ENCODE data around the gene USP35. TPM values are rescaled to one million over a fixed set of nuclear protein-coding genes. Genes with fewer than 3 reads are reported as not detected.

The USP35 gene
- total RNA-seq, 4 donors from 2014 or later, result 7.4 to 17.2 (median 10.9) TPM

- Histone ChIP-seq H3K4me1 (no peaks in the 10 kb centered on the region), H3K4me3 (no peak overlapping the region), H3K9me3 (no peaks in the 10 kb centered on the region), H3K27me3 (no peaks in the 10 kb centered on the region), H3K36me3 (peaks cover 0 to 5% (median 2%) of the 10 kb centered on the region in 4 donors), H3K27ac (no peak overlapping the region)
- WGBS, 2 donors (ENCODE audit: low coverage in 1 of 2), result 60 to 87% methylated on average over 1 to 12 of the region's 12 CpGs
- DNase-seq, result no peak
- intact Hi-C loops (cut with DNase I; ENCODE audit: low total_unique reads) (no loop called here), in situ Hi-C loops (cut with MboI; ENCODE audit: low pct_ligation_motif_present in 1 of 4, low pct_unique_long_range_greater_than_20kb in 1 of 4, low sequenced_read_pairs in 3 of 4) (no loop called here)
- no peak for TF ChIP-seq POLR2AphosphoS5 (IDR thresholded peaks at IDR 0.05)
- no peak for TF ChIP-seq EP300 (IDR thresholded peaks at IDR 0.05; ENCODE audit: low read depth)
- TF ChIP-seq POLR2A (IDR thresholded peaks at IDR 0.05), result no peak
- no peak for TF ChIP-seq CTCF (IDR thresholded peaks at IDR 0.05)
Observed at GRCh38 chr11:78214331-78215194, 25.8 kb downstream of the USP35 start.

- Histone ChIP-seq H3K27ac (no peak overlapping the region), H3K27me3 (no peaks in the 10 kb centered on the region), H3K9me3 (no peaks in the 10 kb centered on the region), H3K4me1 (no peaks in the 10 kb centered on the region), H3K4me3 (no peak overlapping the region), H3K36me3 (peaks cover 0 to 8% (median 1%) of the 10 kb centered on the region in 4 donors)
- 80 to 89% methylated on average over 1 to 3 of the region's 3 CpGs for WGBS, 2 donors (ENCODE audit: low coverage in 1 of 2)
- intact Hi-C loops (cut with DNase I; ENCODE audit: low total_unique reads), result no loop called here
- in situ Hi-C loops (cut with MboI; ENCODE audit: low pct_ligation_motif_present in 1 of 4, low pct_unique_long_range_greater_than_20kb in 1 of 4, low sequenced_read_pairs in 3 of 4), result no loop called here
- no peak for DNase-seq
- TF ChIP-seq POLR2A (IDR thresholded peaks at IDR 0.05), result no peak
- no peak for TF ChIP-seq CTCF (IDR thresholded peaks at IDR 0.05)
- TF ChIP-seq EP300 (IDR thresholded peaks at IDR 0.05; ENCODE audit: low read depth), result no peak
- no peak for TF ChIP-seq POLR2AphosphoS5 (IDR thresholded peaks at IDR 0.05)
Observed at GRCh38 chr11:78216021-78216420, 27.3 kb downstream of the USP35 start.

GRCh38 chr11:78216571-78217287 is 28.0 kb downstream of the USP35 start:
- in situ Hi-C loops (cut with MboI; ENCODE audit: low pct_ligation_motif_present in 1 of 4, low pct_unique_long_range_greater_than_20kb in 1 of 4, low sequenced_read_pairs in 3 of 4), result no loop called here
- TF ChIP-seq EP300 (IDR thresholded peaks at IDR 0.05; ENCODE audit: low read depth), result no peak
- TF ChIP-seq POLR2A (IDR thresholded peaks at IDR 0.05), result no peak
- no peak for TF ChIP-seq CTCF (IDR thresholded peaks at IDR 0.05)
- TF ChIP-seq POLR2AphosphoS5 (IDR thresholded peaks at IDR 0.05), result no peak
- Histone ChIP-seq H3K27me3 (no peaks in the 10 kb centered on the region), H3K4me1 (no peaks in the 10 kb centered on the region), H3K4me3 (no peak overlapping the region), H3K27ac (no peak overlapping the region), H3K9me3 (no peaks in the 10 kb centered on the region), H3K36me3 (peaks cover 0 to 15% (median 3%) of the 10 kb centered on the region in 4 donors)
- WGBS, 2 donors (ENCODE audit: low coverage in 1 of 2), result 95% methylated on average over 5 of the region's 5 CpGs; no CpG with 5 or more reads in 1 of the 2 donors
- no peak for DNase-seq
- intact Hi-C loops (cut with DNase I; ENCODE audit: low total_unique reads), result no loop called here
